Hepatocyte (in vitro differentiated cells): Measurements from ENCODE around the gene EXPH5.
"Not testable (repeated sequence)": the region's sequence is repeated elsewhere in the genome, so short reads cannot be mapped to it uniquely, and the experiment has no call there.

Experiments used
- EZH2 ChIP-seq: fragments of 200-600 bp; sonication (generic); IDR thresholded peaks from 2 replicates; pipeline ENCODE4 v1.6.1; 2016; ENCODE audit warnings: antibody characterized with exemption, mild to moderate bottlenecking, borderline replicate concordance
- EZH2phosphoT487 ChIP-seq: fragments of 200-600 bp; sonication (generic); IDR thresholded peaks from one replicate; pipeline ENCODE4 v1.6.1; 2018; ENCODE audit warnings: antibody characterized with exemption, mild to moderate bottlenecking, low read depth, moderate library complexity; ENCODE audit not compliant: unreplicated experiment, severe bottlenecking
- TF ChIP-seq, protein P1 (sequence below): fragments of 200-600 bp; sonication (generic); IDR thresholded peaks from 2 replicates; pipeline ENCODE4 v1.5.1; 2016; ENCODE audit warnings: antibody characterized with exemption, mild to moderate bottlenecking; ENCODE audit not compliant: poor library complexity

DNA sequence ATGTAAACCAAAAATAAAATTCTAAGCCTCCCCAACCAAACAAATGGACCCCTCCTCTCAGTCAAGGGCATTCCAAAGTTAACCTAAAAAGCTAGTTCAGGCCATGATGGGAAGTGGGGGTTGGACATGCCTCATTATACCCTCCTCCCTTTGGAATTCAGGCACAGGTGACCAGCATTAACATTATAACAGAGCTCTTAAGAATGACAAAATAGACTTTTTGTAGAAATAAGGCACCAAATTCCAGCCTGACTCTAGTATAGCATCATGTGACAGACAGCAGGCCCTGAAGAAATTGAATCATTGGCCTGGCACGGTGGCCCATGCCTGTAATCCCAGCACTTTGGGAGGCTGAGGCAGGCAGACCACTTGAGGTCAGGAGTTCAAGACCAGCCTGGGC is 48.2 kb upstream of the EXPH5 start:
- TF ChIP-seq, protein P1, sequence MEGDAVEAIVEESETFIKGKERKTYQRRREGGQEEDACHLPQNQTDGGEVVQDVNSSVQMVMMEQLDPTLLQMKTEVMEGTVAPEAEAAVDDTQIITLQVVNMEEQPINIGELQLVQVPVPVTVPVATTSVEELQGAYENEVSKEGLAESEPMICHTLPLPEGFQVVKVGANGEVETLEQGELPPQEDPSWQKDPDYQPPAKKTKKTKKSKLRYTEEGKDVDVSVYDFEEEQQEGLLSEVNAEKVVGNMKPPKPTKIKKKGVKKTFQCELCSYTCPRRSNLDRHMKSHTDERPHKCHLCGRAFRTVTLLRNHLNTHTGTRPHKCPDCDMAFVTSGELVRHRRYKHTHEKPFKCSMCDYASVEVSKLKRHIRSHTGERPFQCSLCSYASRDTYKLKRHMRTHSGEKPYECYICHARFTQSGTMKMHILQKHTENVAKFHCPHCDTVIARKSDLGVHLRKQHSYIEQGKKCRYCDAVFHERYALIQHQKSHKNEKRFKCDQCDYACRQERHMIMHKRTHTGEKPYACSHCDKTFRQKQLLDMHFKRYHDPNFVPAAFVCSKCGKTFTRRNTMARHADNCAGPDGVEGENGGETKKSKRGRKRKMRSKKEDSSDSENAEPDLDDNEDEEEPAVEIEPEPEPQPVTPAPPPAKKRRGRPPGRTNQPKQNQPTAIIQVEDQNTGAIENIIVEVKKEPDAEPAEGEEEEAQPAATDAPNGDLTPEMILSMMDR: not testable (repeated sequence)
- TF ChIP-seq EZH2, EZH2phosphoT487: not testable (repeated sequence)
